IMR-90 (cell line): ENCODE measurements around the gene RUNDC3A.

Experiments
- CEBPB ChIP-seq: IDR thresholded peaks from 2 replicates; pipeline ENCODE4 v1.6.1; 2012; ENCODE audit warnings: low read depth, low read length, improper control_type of control experiment
- CTCF ChIP-seq: conservative IDR thresholded peaks from 2 replicates; pipeline ENCODE4 v1.5.1; 2012; ENCODE audit warnings: mild to moderate bottlenecking, low read depth, low read length, improper control_type of control experiment
- RAD21 ChIP-seq: IDR thresholded peaks from 2 replicates; pipeline ENCODE4 v1.6.1; 2012; ENCODE audit warnings: low read length, improper control_type of control experiment
- SMC3 ChIP-seq: fragments of 150-350 bp; IDR thresholded peaks from 2 replicates; pipeline ENCODE4 v1.6.1; 2016; ENCODE audit warnings: low read depth, mild to moderate bottlenecking, antibody characterized with exemption, low read length, moderate library complexity

- TF ChIP-seq CTCF (no peak), SMC3 (no peak), RAD21 (no peak), CEBPB (no peak)
Observed at GRCh38 chr17:44348988-44349364, 40.6 kb downstream of the RUNDC3A start.
